SK-N-SH treated with all-trans-retinoic acid at 6 μM for 48 hours (cell line): ENCODE results near the gene GRID1.

Experiments
- ATAC-seq: fragments of 200-7000 bp; cut with Tn5 transposase; 3 replicates; pipeline ENCODE4 v1.9.1; 2020; ENCODE audit warnings: mild to moderate bottlenecking, moderate library complexity
- ARNTL ChIP-seq: fragments of 450-650 bp; formaldehyde crosslinking; IDR thresholded peaks from 2 replicates; pipeline ENCODE4 v1.5.0; 2020; ENCODE audit warnings: low read depth, mild to moderate bottlenecking, moderate library complexity, borderline replicate concordance
- BACH2 ChIP-seq: fragments of 250-450 bp; sonication (Bioruptor Pico); IDR thresholded peaks from 2 replicates; pipeline ENCODE4 v1.9.0; 2021; ENCODE audit warnings: mild to moderate bottlenecking, borderline replicate concordance
- CSDC2 ChIP-seq: fragments of 250-450 bp; sonication (Bioruptor Pico); IDR thresholded peaks from 2 replicates; pipeline ENCODE4 v1.5.0; 2020; ENCODE audit warnings: mild to moderate bottlenecking, moderate library complexity
- ESRRG ChIP-seq: fragments of 250-450 bp; sonication (Bioruptor Pico); IDR thresholded peaks from 2 replicates; pipeline ENCODE4 v1.6.1; 2021; ENCODE audit warnings: mild to moderate bottlenecking
- GLIS3 ChIP-seq: fragments of 250-450 bp; sonication (Bioruptor Pico); IDR thresholded peaks from 2 replicates; pipeline ENCODE4 v1.5.0; 2020; ENCODE audit warnings: mild to moderate bottlenecking, moderate library complexity
- ISL1 ChIP-seq: fragments of 250-450 bp; sonication (Bioruptor Pico); IDR thresholded peaks from 2 replicates; pipeline ENCODE4 v2.1.2; 2022; ENCODE audit warnings: mild to moderate bottlenecking, moderate library complexity
- OSR1 ChIP-seq: fragments of 250-450 bp; sonication (Bioruptor Pico); IDR thresholded peaks from 2 replicates; pipeline ENCODE4 v1.8.0; 2022; ENCODE audit warnings: moderate library complexity, mild to moderate bottlenecking, inconsistent platforms
- PPARA ChIP-seq: fragments of 250-450 bp; sonication (Bioruptor Pico); IDR thresholded peaks from 2 replicates; pipeline ENCODE4 v1.5.0; 2020; ENCODE audit warnings: mild to moderate bottlenecking, borderline replicate concordance
- RARB ChIP-seq: fragments of 250-450 bp; sonication (Bioruptor Pico); IDR thresholded peaks from 2 replicates; pipeline ENCODE4 v1.8.0; 2021; ENCODE audit warnings: mild to moderate bottlenecking, moderate library complexity
- SNAI2 ChIP-seq: fragments of 250-450 bp; sonication (Bioruptor Pico); IDR thresholded peaks from 2 replicates; pipeline ENCODE4 v1.5.0; 2020; ENCODE audit warnings: mild to moderate bottlenecking, moderate library complexity
- TOX ChIP-seq: fragments of 250-450 bp; sonication (Bioruptor Pico); IDR thresholded peaks from 2 replicates; pipeline ENCODE4 v1.8.0; 2021; ENCODE audit warnings: mild to moderate bottlenecking, moderate library complexity, borderline replicate concordance
- ZC3H10 ChIP-seq: fragments of 250-450 bp; sonication (Bioruptor Pico); IDR thresholded peaks from 2 replicates; pipeline ENCODE4 v1.5.1; 2021; ENCODE audit warnings: mild to moderate bottlenecking, moderate library complexity
- ZFP3 ChIP-seq: fragments of 250-450 bp; sonication (Bioruptor Pico); IDR thresholded peaks from 2 replicates; pipeline ENCODE4 v1.5.0; 2020; ENCODE audit warnings: mild to moderate bottlenecking, moderate library complexity
- ZFP30 ChIP-seq: fragments of 450-650 bp; formaldehyde crosslinking; IDR thresholded peaks from 2 replicates; pipeline ENCODE4 v1.5.0; 2022; ENCODE audit warnings: mild to moderate bottlenecking, moderate library complexity
- ZNF565 ChIP-seq: fragments of 450-650 bp; formaldehyde crosslinking; conservative IDR thresholded peaks from 2 replicates; pipeline ENCODE4 v1.5.0; 2020; ENCODE audit warnings: low read depth, mild to moderate bottlenecking, moderate library complexity
- ZNF70 ChIP-seq: fragments of 450-650 bp; formaldehyde crosslinking; IDR thresholded peaks from 2 replicates; pipeline ENCODE4 v1.5.0; 2020; ENCODE audit warnings: mild to moderate bottlenecking, moderate library complexity
- TF ChIP-seq, protein P1 (sequence below): fragments of 250-450 bp; sonication (Bioruptor Pico); IDR thresholded peaks from 2 replicates; pipeline ENCODE4 v1.5.1; 2020; ENCODE audit warnings: low read depth, mild to moderate bottlenecking, moderate library complexity
- TF ChIP-seq, protein P2 (sequence below): fragments of 250-450 bp; sonication (Bioruptor Pico); IDR thresholded peaks from 2 replicates; pipeline ENCODE4 v1.8.0; 2020; ENCODE audit warnings: mild to moderate bottlenecking, moderate library complexity, borderline replicate concordance
- TF ChIP-seq, protein P3 (sequence below): fragments of 250-450 bp; sonication (Bioruptor Pico); IDR thresholded peaks from 2 replicates; pipeline ENCODE4 v1.5.0; 2020; ENCODE audit warnings: mild to moderate bottlenecking, moderate library complexity
- TF ChIP-seq, protein P4 (sequence below): fragments of 250-450 bp; sonication (Bioruptor Pico); IDR thresholded peaks from 2 replicates; pipeline ENCODE4 v1.8.0; 2021; ENCODE audit warnings: low read depth, mild to moderate bottlenecking, moderate library complexity, borderline replicate concordance

GRID1 gene

DNA sequence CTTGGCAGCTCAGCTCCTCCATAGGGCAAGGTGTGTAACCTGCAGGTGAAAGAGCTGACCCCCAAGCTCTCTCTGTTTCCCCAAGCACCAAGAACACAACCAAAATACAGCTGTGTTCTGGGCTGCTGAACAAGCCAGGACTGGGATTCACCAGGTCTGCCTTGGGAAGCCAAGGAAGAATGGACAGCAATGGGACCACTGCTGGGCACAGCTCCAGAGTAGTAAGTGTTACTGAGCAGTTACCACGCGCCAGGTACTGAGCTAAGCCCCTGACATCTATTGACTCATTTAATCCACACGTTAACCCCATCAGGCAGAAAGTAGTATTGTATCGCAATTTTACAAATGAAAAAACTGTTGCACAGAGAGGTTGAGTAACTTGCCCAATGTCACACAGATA is 168.3 kb downstream of the GRID1 start:
- no peak for ATAC-seq
- TF ChIP-seq CSDC2 (CRISPR knock-in tag) (no peak), PPARA (no peak), ZNF70 (CRISPR knock-in tag) (no peak)

DNA sequence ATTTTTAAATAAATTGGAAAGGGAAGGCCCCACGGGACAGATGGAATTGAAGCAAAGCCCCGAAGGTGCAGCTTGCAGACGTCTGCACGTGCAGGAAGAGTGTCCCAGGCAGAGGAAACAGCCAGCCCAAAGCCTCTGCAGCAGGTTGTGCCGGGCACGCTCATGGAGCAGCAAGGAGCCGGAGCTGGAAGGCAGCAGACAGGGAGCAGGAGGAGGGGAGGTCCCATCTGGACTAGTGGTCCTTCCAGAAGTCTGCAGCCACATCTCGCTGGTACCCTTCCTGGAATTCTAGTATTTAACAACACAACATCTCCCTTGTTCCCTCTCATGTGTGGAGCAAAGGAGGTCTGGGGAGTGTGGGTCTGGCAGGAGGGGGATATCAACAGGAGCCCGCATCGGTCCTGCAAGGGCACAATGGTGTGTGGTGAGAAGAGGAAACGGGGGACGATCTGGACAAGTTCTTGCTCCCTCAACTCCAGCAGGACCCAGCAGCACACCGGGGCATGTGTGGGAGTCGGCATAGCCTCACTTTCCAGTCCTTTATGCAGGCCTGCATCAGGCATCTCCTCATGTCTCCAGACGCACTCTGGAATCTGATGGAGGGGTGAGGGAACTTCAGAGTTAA is 169.3 kb downstream of the GRID1 start:
- no peak for ATAC-seq
- TF ChIP-seq ARNTL: no peak
- TF ChIP-seq ZNF565: no peak
- no peak for TF ChIP-seq OSR1 (CRISPR knock-in tag)
- TF ChIP-seq TOX (CRISPR knock-in tag): no peak
- no peak for TF ChIP-seq PPARA
- TF ChIP-seq, protein P1, sequence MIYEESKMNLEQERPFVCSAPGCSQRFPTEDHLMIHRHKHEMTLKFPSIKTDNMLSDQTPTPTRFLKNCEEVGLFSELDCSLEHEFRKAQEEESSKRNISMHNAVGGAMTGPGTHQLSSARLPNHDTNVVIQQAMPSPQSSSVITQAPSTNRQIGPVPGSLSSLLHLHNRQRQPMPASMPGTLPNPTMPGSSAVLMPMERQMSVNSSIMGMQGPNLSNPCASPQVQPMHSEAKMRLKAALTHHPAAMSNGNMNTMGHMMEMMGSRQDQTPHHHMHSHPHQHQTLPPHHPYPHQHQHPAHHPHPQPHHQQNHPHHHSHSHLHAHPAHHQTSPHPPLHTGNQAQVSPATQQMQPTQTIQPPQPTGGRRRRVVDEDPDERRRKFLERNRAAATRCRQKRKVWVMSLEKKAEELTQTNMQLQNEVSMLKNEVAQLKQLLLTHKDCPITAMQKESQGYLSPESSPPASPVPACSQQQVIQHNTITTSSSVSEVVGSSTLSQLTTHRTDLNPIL: no peak
- no peak for TF ChIP-seq ZC3H10 (CRISPR knock-in tag)
- TF ChIP-seq ZFP3 (CRISPR knock-in tag): no peak
- TF ChIP-seq, protein P2, sequence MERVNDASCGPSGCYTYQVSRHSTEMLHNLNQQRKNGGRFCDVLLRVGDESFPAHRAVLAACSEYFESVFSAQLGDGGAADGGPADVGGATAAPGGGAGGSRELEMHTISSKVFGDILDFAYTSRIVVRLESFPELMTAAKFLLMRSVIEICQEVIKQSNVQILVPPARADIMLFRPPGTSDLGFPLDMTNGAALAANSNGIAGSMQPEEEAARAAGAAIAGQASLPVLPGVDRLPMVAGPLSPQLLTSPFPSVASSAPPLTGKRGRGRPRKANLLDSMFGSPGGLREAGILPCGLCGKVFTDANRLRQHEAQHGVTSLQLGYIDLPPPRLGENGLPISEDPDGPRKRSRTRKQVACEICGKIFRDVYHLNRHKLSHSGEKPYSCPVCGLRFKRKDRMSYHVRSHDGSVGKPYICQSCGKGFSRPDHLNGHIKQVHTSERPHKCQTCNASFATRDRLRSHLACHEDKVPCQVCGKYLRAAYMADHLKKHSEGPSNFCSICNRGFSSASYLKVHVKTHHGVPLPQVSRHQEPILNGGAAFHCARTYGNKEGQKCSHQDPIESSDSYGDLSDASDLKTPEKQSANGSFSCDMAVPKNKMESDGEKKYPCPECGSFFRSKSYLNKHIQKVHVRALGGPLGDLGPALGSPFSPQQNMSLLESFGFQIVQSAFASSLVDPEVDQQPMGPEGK: no peak
- no peak for TF ChIP-seq ESRRG (CRISPR knock-in tag)

DNA sequence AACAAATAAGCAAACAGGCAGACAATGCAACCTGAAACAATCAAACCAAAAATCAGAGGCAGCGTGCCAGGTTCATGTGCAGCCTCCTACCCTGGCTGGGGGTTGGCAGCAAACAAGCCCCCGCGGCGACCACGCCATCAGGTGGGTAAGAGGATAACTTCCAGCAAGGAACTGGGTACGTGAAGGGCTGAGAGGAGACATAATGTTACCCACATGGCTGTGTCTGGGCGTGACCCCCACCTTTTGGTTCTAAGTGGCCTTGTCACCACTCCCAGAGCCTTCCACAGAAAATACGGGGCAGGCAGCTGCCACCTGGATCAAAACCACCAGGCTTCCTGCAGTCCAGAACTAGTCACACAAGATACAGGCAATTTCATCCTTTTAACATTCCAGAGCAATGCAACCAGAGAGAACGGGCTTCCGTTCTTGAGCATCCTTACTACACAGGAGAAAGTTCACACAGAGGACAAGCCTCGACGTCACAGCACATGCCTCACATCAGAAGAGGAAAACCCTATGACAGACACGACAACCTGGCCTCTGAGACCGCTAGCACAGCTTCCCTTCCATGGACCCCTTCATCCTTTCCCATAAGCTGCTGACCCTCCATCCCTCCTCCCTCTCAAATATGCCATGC is 171.0 kb downstream of the GRID1 start:
- ATAC-seq: no peak

DNA sequence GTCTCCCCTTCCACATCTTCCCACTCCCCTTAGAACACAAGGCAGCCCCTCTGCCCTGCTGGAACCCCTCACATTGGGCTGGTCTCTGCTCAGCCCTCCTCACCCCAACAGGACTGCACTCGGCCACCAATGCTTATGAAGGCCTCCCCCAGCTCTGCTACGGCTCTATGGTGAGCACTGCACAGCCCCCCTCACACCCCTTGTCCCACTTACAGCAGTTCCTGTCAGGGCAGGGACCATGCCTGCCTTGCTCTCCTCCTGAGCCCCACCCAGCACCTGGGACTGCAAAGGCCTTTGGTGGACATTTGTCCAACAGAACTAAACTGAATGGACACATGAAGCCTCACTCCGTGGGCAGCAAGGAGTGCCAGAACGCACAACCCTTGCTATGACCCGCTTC is 171.9 kb downstream of the GRID1 start:
- ATAC-seq: no peak
- no peak for TF ChIP-seq GLIS3 (CRISPR knock-in tag)
- no peak for TF ChIP-seq SNAI2 (CRISPR knock-in tag)
- no peak for TF ChIP-seq ISL1 (CRISPR knock-in tag)
- no peak for TF ChIP-seq ZC3H10 (CRISPR knock-in tag)
- TF ChIP-seq BACH2 (CRISPR knock-in tag): no peak
- no peak for TF ChIP-seq ZNF70 (CRISPR knock-in tag)
- TF ChIP-seq ZFP3 (CRISPR knock-in tag): no peak
- TF ChIP-seq, protein P3, sequence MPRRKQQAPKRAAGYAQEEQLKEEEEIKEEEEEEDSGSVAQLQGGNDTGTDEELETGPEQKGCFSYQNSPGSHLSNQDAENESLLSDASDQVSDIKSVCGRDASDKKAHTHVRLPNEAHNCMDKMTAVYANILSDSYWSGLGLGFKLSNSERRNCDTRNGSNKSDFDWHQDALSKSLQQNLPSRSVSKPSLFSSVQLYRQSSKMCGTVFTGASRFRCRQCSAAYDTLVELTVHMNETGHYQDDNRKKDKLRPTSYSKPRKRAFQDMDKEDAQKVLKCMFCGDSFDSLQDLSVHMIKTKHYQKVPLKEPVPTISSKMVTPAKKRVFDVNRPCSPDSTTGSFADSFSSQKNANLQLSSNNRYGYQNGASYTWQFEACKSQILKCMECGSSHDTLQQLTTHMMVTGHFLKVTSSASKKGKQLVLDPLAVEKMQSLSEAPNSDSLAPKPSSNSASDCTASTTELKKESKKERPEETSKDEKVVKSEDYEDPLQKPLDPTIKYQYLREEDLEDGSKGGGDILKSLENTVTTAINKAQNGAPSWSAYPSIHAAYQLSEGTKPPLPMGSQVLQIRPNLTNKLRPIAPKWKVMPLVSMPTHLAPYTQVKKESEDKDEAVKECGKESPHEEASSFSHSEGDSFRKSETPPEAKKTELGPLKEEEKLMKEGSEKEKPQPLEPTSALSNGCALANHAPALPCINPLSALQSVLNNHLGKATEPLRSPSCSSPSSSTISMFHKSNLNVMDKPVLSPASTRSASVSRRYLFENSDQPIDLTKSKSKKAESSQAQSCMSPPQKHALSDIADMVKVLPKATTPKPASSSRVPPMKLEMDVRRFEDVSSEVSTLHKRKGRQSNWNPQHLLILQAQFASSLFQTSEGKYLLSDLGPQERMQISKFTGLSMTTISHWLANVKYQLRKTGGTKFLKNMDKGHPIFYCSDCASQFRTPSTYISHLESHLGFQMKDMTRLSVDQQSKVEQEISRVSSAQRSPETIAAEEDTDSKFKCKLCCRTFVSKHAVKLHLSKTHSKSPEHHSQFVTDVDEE (CRISPR knock-in tag): no peak

More for the DNA sequence above, 171.0 kb downstream of the GRID1 start:
- TF ChIP-seq ZNF70 (CRISPR knock-in tag) (no peak), ZFP30 (CRISPR knock-in tag) (no peak), TOX (CRISPR knock-in tag) (no peak)
- TF ChIP-seq, protein P2: no peak

DNA sequence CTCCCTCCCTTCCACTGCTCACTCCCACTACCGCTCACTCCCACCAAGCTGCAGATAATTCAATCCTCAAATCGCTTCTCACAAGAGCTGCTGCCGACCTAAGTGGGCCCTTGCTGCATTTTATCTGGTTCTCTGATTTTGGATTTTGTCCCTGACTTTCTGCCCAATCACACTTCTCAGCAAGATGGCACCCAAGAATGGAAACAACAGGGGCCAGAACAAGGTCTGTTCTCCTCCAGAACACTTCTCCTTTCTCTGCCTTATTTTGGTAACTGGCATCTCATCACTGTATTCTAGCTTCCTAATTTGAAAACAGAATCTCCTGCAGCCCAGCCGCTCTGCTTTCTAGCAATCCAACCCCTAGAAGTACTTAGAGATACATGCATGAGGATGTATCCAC is 172.8 kb downstream of the GRID1 start:
- no peak for ATAC-seq
- TF ChIP-seq GLIS3 (CRISPR knock-in tag) (no peak), OSR1 (CRISPR knock-in tag) (no peak), ISL1 (CRISPR knock-in tag) (no peak), ZNF70 (CRISPR knock-in tag) (no peak), RARB (no peak), PPARA (no peak), BACH2 (CRISPR knock-in tag) (no peak), TOX (CRISPR knock-in tag) (no peak)
- TF ChIP-seq, protein P4, sequence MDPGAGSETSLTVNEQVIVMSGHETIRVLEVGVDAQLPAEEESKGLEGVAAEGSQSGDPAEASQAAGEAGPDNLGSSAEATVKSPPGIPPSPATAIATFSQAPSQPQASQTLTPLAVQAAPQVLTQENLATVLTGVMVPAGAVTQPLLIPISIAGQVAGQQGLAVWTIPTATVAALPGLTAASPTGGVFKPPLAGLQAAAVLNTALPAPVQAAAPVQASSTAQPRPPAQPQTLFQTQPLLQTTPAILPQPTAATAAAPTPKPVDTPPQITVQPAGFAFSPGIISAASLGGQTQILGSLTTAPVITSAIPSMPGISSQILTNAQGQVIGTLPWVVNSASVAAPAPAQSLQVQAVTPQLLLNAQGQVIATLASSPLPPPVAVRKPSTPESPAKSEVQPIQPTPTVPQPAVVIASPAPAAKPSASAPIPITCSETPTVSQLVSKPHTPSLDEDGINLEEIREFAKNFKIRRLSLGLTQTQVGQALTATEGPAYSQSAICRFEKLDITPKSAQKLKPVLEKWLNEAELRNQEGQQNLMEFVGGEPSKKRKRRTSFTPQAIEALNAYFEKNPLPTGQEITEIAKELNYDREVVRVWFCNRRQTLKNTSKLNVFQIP: no peak
- TF ChIP-seq, protein P3 (CRISPR knock-in tag): no peak
